Trophoblast cell (in vitro differentiated cells and primary cell): ENCODE measurements around the gene GHRL.

Experiments
- DNase-seq, 2 donors: peaks; one replicate each; pipeline ENCODE4 v3.0.0-alpha.2; 2016
- H2AFZ ChIP-seq: 2 replicates; pipeline ENCODE4 v1.6.1; 2013; ENCODE audit warnings: low read length, moderate library complexity, mild to moderate bottlenecking; ENCODE audit not compliant: insufficient read depth, poor library complexity
- H2AK5ac ChIP-seq: 2 replicates; pipeline ENCODE4 v1.6.1; 2013; ENCODE audit warnings: mild to moderate bottlenecking, low read length
- H2BK120ac ChIP-seq: 2 replicates; pipeline ENCODE4 v1.6.1; 2013; ENCODE audit warnings: low read length, mild to moderate bottlenecking, moderate library complexity; ENCODE audit not compliant: insufficient read depth, poor library complexity
- H2BK12ac ChIP-seq: 2 replicates; pipeline ENCODE4 v1.6.1; 2013; ENCODE audit warnings: mild to moderate bottlenecking, low read length, moderate library complexity
- H2BK5ac ChIP-seq: 2 replicates; pipeline ENCODE4 v1.6.1; 2013; ENCODE audit warnings: low read length, low read depth, moderate library complexity, mild to moderate bottlenecking; ENCODE audit not compliant: poor library complexity
- H3K14ac ChIP-seq: 2 replicates; pipeline ENCODE4 v1.6.1; 2013; ENCODE audit warnings: mild to moderate bottlenecking, low read length
- H3K18ac ChIP-seq: 2 replicates; pipeline ENCODE4 v1.6.1; 2013; ENCODE audit warnings: mild to moderate bottlenecking, low read length
- H3K23ac ChIP-seq: 2 replicates; pipeline ENCODE4 v1.6.1; 2013; ENCODE audit warnings: low read length
- H3K27ac ChIP-seq: 2 replicates; pipeline ENCODE4 v1.5.1; 2013; ENCODE audit warnings: low read depth, mild to moderate bottlenecking, inconsistent platforms, low read length, moderate library complexity
- H3K27me3 ChIP-seq: 2 replicates; pipeline ENCODE4 v1.6.1; 2013; ENCODE audit warnings: inconsistent platforms, mild to moderate bottlenecking, low read length, moderate library complexity; ENCODE audit not compliant: insufficient read depth
- H3K36me3 ChIP-seq, 2 experiments: 1 replicate in 1 of 2; 2 replicates in 1 of 2; pipeline ENCODE4 v1.6.1; 2013; ENCODE audit warnings: low read length in 2 of 2, mild to moderate bottlenecking in 2 of 2, moderate library complexity in 1 of 2; ENCODE audit not compliant: insufficient read depth in 2 of 2, control insufficient read depth in 1 of 2
- H3K4ac ChIP-seq: 2 replicates; pipeline ENCODE4 v1.6.1; 2013; ENCODE audit warnings: low read depth, mild to moderate bottlenecking, low read length, moderate library complexity
- H3K4me1 ChIP-seq, 2 experiments: 1 replicate in 1 of 2; 2 replicates in 1 of 2; pipeline ENCODE4 v1.6.1; 2013; ENCODE audit warnings: low read length in 2 of 2, mild to moderate bottlenecking in 2 of 2, moderate library complexity in 1 of 2; ENCODE audit not compliant: insufficient read depth in 2 of 2, control insufficient read depth in 1 of 2
- H3K4me2 ChIP-seq: 2 replicates; pipeline ENCODE4 v1.6.1; 2013; ENCODE audit warnings: inconsistent platforms, mild to moderate bottlenecking, low read length, moderate library complexity
- H3K4me3 ChIP-seq: 2 replicates; pipeline ENCODE4 v1.5.1; 2013; ENCODE audit warnings: mild to moderate bottlenecking, low read depth, low read length, inconsistent platforms
- H3K79me1 ChIP-seq: one replicate; pipeline ENCODE4 v1.6.1; 2013; ENCODE audit warnings: low read length
- H3K79me2 ChIP-seq: 2 replicates; pipeline ENCODE4 v1.6.1; 2013; ENCODE audit warnings: low read length, mild to moderate bottlenecking; ENCODE audit not compliant: control insufficient read depth, insufficient read depth, poor library complexity
- H3K9ac ChIP-seq: 2 replicates; pipeline ENCODE4 v1.6.1; 2013; ENCODE audit warnings: mild to moderate bottlenecking, low read length
- H3K9me3 ChIP-seq: 2 replicates; pipeline ENCODE4 v1.6.1; 2013; ENCODE audit warnings: low read depth, mild to moderate bottlenecking, control low read depth, inconsistent platforms, low read length; ENCODE audit not compliant: insufficient read depth
- H4K12ac ChIP-seq: 2 replicates; pipeline ENCODE4 v1.6.1; 2013; ENCODE audit warnings: low read depth, mild to moderate bottlenecking, low read length, moderate library complexity
- H4K8ac ChIP-seq: 2 replicates; pipeline ENCODE4 v1.6.1; 2013; ENCODE audit warnings: low read depth, mild to moderate bottlenecking, low read length, moderate library complexity
- H4K91ac ChIP-seq: one replicate; pipeline ENCODE4 v1.6.1; 2013; ENCODE audit warnings: low read depth, mild to moderate bottlenecking, low read length, moderate library complexity
- WGBS: extraction: QIAGEN DNeasy Blood & Tissue Kit; methylation state at CpG from one replicate; pipeline ENCODE4 v1.1.7; 2013; ENCODE audit warnings: missing lambda C conversion rate; ENCODE audit not compliant: insufficient read length, insufficient coverage; ENCODE audit errors: extremely low coverage; 5-methylcytosine and 5-hydroxymethylcytosine counted together

The GHRL gene

DNA sequence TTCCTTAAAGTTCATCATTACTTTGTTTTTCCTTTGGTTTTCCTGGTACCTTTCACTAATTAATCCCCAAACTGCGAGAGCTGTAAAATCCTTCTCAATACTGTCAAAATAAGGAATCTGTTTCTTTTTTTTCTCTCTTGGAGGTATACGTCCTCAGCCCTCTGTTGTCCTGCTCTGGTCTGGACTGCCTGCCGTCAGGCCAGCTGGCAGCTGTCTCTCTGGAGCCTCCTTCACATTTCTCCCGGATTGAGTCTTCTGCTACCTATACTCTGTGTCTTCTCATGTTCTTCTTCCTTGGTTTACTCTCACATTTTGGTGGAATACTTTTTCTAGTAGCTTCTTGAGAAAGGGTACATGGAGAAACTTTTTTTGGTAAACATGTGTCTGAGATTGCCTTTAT, 30.7 kb downstream of the GHRL start:
- Histone ChIP-seq H2AFZ (no peak overlapping the region), H3K27me3 (no peaks in the 10 kb centered on the region), H3K9ac (no peak overlapping the region), H4K12ac (no peak overlapping the region), H3K14ac (no peak overlapping the region), H2BK5ac (no peak overlapping the region), H4K91ac (no peak overlapping the region), H3K4ac (no peak overlapping the region), H3K79me1 (no peaks in the 10 kb centered on the region), H3K23ac (no peak overlapping the region), H3K18ac (no peak overlapping the region), H3K36me3 (peaks cover 6 to 16% of the 10 kb centered on the region in 2 experiments), H3K79me2 (no peaks in the 10 kb centered on the region), H3K4me2 (no peak overlapping the region), H2BK12ac (no peak overlapping the region), H3K4me3 (no peak overlapping the region), H3K9me3 (no peaks in the 10 kb centered on the region), H3K4me1 (no peaks in the 10 kb centered on the region), H2BK120ac (no peak overlapping the region), H3K27ac (no peak overlapping the region), H2AK5ac (no peak overlapping the region), H4K8ac (no peak overlapping the region)
- no CpG with 5 or more reads among the region's 4 CpGs for whole genome bisulfite sequencing
- DNase-seq = no peak

DNA sequence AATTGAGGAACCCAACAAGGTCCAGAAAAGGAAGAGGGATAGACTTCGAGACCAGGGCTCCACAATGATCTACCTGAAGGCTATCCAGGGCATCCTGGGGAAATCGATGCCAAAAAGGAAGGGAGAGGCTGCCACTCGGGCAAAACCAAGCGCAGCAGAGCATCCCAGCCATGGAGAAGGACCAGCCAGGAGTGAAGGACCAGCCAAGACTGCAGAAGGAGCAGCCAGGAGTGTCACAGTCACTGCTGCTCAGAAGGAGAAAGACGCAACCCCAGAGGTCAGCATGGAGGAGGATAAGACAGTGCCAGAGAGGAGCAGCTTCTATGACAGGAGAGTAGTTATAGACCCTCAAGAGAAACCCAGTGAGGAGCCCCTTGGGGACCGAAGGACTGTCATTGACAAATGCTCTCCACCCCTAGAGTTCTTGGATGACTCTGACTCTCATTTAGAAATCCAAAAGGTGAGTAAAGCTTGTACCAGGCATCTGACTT, 32.5 kb downstream of the GHRL start:
- no peak overlapping the region for H2AK5ac ChIP-seq
- no peak overlapping the region for H2BK5ac ChIP-seq
- H3K79me1 ChIP-seq = no peaks in the 10 kb centered on the region
- peaks cover 9 to 18% of the 10 kb centered on the region in 2 experiments for H3K36me3 ChIP-seq
- no peak overlapping the region for H4K91ac ChIP-seq
- no peak overlapping the region for H3K23ac ChIP-seq
- H3K27me3 ChIP-seq = no peaks in the 10 kb centered on the region
- H3K27ac ChIP-seq = no peak overlapping the region
- no peaks in the 10 kb centered on the region for H3K4me1 ChIP-seq
- no peak overlapping the region for H2BK12ac ChIP-seq
- no peaks in the 10 kb centered on the region for H3K9me3 ChIP-seq
- H4K8ac ChIP-seq = no peak overlapping the region
- no peak overlapping the region for H2BK120ac ChIP-seq
- no CpG with 5 or more reads among the region's 6 CpGs for WGBS
- no peak overlapping the region for H2AFZ ChIP-seq
- H3K9ac ChIP-seq = no peak overlapping the region
- H3K18ac ChIP-seq = no peak overlapping the region
- H3K14ac ChIP-seq = no peak overlapping the region
- DNase-seq = no peak
- no peaks in the 10 kb centered on the region for H3K79me2 ChIP-seq
- H3K4ac ChIP-seq = no peak overlapping the region
- H3K4me3 ChIP-seq = no peak overlapping the region
- no peak overlapping the region for H3K4me2 ChIP-seq
- no peak overlapping the region for H4K12ac ChIP-seq

DNA sequence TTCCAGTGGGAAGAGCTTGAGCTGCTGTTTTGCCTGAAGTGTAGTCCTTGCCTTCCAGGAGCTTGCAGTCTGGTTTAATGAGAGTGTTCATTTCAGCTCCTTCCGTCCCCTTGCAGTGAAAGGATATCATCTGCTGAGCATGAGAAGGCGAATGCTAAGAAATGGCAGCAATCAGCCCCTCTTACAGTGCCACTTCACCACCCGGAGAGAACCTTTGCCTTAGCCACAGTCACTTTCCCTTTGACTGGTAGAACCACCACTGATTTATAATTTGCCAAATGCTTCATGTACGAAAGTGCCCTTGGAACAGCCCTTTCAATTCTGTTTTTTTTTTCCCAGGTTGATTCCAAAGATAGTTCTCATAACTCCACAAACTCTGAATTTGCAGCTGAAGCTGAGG, 32.9 kb downstream of the GHRL start:
- H3K79me1 ChIP-seq = no peaks in the 10 kb centered on the region
- H4K91ac ChIP-seq = no peak overlapping the region
- no peak overlapping the region for H3K9ac ChIP-seq
- H4K12ac ChIP-seq = no peak overlapping the region
- H3K18ac ChIP-seq = no peak overlapping the region
- H2AK5ac ChIP-seq = no peak overlapping the region
- no peak overlapping the region for H2AFZ ChIP-seq
- H3K4me2 ChIP-seq = no peak overlapping the region
- H3K23ac ChIP-seq = no peak overlapping the region
- no peak overlapping the region for H2BK5ac ChIP-seq
- no peak overlapping the region for H2BK120ac ChIP-seq
- H3K27ac ChIP-seq = no peak overlapping the region
- H3K4me3 ChIP-seq = no peak overlapping the region
- no peaks in the 10 kb centered on the region for H3K79me2 ChIP-seq
- H2BK12ac ChIP-seq = no peak overlapping the region
- H3K4ac ChIP-seq = no peak overlapping the region
- no peak overlapping the region for H3K14ac ChIP-seq
- no peaks in the 10 kb centered on the region for H3K27me3 ChIP-seq
- peaks cover 11 to 18% of the 10 kb centered on the region in 2 experiments for H3K36me3 ChIP-seq
- no peaks in the 10 kb centered on the region for H3K9me3 ChIP-seq
- no CpG with 5 or more reads among the region's 4 CpGs for WGBS
- no peak overlapping the region for H4K8ac ChIP-seq
- no peaks in the 10 kb centered on the region for H3K4me1 ChIP-seq
- DNase-seq = no peak

DNA sequence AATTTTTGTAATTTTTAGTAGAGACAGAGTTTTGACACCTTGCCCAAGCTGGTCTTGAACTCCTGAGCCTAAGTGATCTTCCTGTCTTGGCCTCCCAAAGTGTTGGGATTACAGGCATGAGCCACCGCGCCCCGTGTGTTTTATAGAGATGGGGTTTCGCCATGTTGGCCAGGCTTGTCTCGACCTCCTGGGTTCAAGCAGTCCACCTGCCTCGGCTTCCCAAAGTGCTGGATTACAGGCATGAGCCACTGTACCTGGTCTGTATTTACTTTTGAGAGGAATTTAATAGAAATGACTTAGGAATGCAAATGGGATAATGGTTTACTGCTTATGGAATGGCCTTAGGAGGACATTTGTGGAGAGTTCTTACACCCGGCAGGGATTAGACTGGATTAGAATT, 33.7 kb downstream of the GHRL start:
- Histone ChIP-seq H3K14ac (no peak overlapping the region), H3K27me3 (no peaks in the 10 kb centered on the region), H4K8ac (no peak overlapping the region), H3K4me3 (no peak overlapping the region), H3K18ac (no peak overlapping the region), H3K27ac (no peak overlapping the region), H3K4me1 (no peaks in the 10 kb centered on the region), H3K9ac (no peak overlapping the region), H3K36me3 (peaks cover 11 to 21% of the 10 kb centered on the region in 2 experiments), H3K4me2 (no peak overlapping the region), H2AFZ (no peak overlapping the region), H2BK5ac (no peak overlapping the region), H4K91ac (no peak overlapping the region), H3K79me1 (no peaks in the 10 kb centered on the region), H2BK120ac (no peak overlapping the region), H3K4ac (no peak overlapping the region), H3K9me3 (no peaks in the 10 kb centered on the region), H3K79me2 (no peaks in the 10 kb centered on the region), H3K23ac (no peak overlapping the region), H2AK5ac (no peak overlapping the region), H2BK12ac (no peak overlapping the region), H4K12ac (no peak overlapping the region)
- no CpG with 5 or more reads among the region's 7 CpGs for WGBS
- no peak for DNase-seq
